Adrenal gland (tissue), 12 donors: Measurements from ENCODE around the gene DOCK7. TPM values are rescaled to one million over a fixed set of nuclear protein-coding genes. Genes with fewer than 3 reads are reported as not detected.

Experiments used
- DNase-seq, 7 donors: peaks; one replicate each; pipeline ENCODE4 v3.0.0-alpha.2; 2019 to 2020
- H3K27ac ChIP-seq, 5 donors: fragments of 200-600 bp; sonication (generic) in 4 of 5; 1 replicate in 3 of 5; 2 replicates in 2 of 5; pipeline versions ENCODE4 v1.5.1 to v1.8.0; 2016 to 2020; ENCODE audit warnings: mild to moderate bottlenecking in 1 of 5
- H3K27me3 ChIP-seq: fragments of 200-600 bp; 2 replicates; pipeline ENCODE4 v1.8.0; 2021
- H3K36me3 ChIP-seq, 2 donors: fragments of 200-600 bp; replicated peaks in 1 of 2; 1 replicate in 1 of 2; 2 replicates in 1 of 2; pipeline versions ENCODE4 v1.5.1 to v1.8.0; 2018 to 2022
- H3K4me1 ChIP-seq, 2 donors: fragments of 200-600 bp; replicated peaks in 1 of 2; 1 replicate in 1 of 2; 2 replicates in 1 of 2; pipeline versions ENCODE4 v1.5.1 to v1.8.0; 2018 to 2021
- H3K4me3 ChIP-seq, 4 donors: fragments of 200-600 bp; sonication (generic) in 3 of 4; one replicate each; pipeline ENCODE4 v1.5.1; 2016 to 2018
- H3K9me3 ChIP-seq, 3 donors: fragments of 200-600 bp; sonication (generic) in 1 of 3; replicated peaks in 1 of 3; 1 replicate in 2 of 3; 2 replicates in 1 of 3; pipeline versions ENCODE4 v1.5.1 to v1.8.0; 2016 to 2021
- CTCF ChIP-seq, 6 experiments: fragments of 450-650 bp in 4 of 6; fragments of 200-600 bp in 2 of 6; sonication (generic) in 1 of 6; IDR thresholded peaks; 1 replicate in 5 of 6; 2 replicates in 1 of 6; pipeline versions ENCODE4 v1.5.1 to v1.8.0; 2016 to 2021; ENCODE audit warnings: antibody characterized with exemption in 6 of 6, mild to moderate bottlenecking in 2 of 6, moderate library complexity in 1 of 6
- POLR2A ChIP-seq, 2 donors: fragments of 450-650 bp; IDR thresholded peaks; one replicate each; pipeline ENCODE4 v1.6.1; 2017; ENCODE audit warnings: antibody characterized with exemption in 2 of 2, mild to moderate bottlenecking in 2 of 2, moderate library complexity in 1 of 2
- WGBS, 4 donors: extraction: QIAGEN DNeasy Blood & Tissue Kit in 2 of 4; methylation state at CpG; one replicate each; pipeline versions ENCODE4 v1.1.5 to v1.1.7; 2013 to 2017; 5-methylcytosine and 5-hydroxymethylcytosine counted together
- intact Hi-C, 2 donors: fragments of 100-400 bp; cut with DNase I; formaldehyde crosslinking; loops; one replicate each; pipeline versions ENCODE4 v1.14.1 to v1.15.0; 2022 to 2023
- polyA plus RNA-seq, 3 donors: library from polyadenylated mRNA; stranded (reverse); fragments of 200-250 nt in 2 of 3; fragments of 350-450 nt in 1 of 3; fragmentation: Illumina TruSeq in 1 of 3; extraction: RNeasy Lipid Tissue Mini Kit (QIAGEN cat#74804) in 1 of 3; gene quantifications; one replicate each; pipeline ENCODE4 v1.2.3, GENCODE V29; 2013 to 2014
- total RNA-seq, 9 donors: library from RNA; depleted of rRNA in 4 of 9; stranded (reverse); fragments of >200 nt in 4 of 9; fragments of 120-200 nt in 1 of 9; fragmentation: NEBNext Ultra II Directional in 1 of 9; extraction: Animal tissue kit (Norgen Biotek cat#: 25700) in 1 of 9; gene quantifications; one replicate each; pipeline versions ENCODE4 v1.1.0 to v1.2.4, GENCODE V29; 2013 to 2023
- donor health status: healthy with polysubstance abuse.
- donor health status: Bipolar disorder and iron deficiency.
- donor health status: DM: yes; HTN: yes; CAD: no.
- donor health status: DM: no; HTN: no; CAD: no.
- donor health status: DM: no; HTN: no; CAD: no.
- donor health status: DM: yes; HTN: yes; CAD: no.

DOCK7 gene
- total and polyA plus RNA-seq, 12 donors: 4.7 to 43.0 (median 22.7) TPM

GRCh38 chr1:62601457-62601856 lies 86.7 kb downstream of the DOCK7 start:
- intact Hi-C loops: no loop called here
- TF ChIP-seq POLR2A (IDR thresholded peaks at IDR 0.05) (no peak), CTCF (IDR thresholded peaks at IDR 0.05) (no peak)
- no peaks in the 10 kb centered on the region for H3K9me3 ChIP-seq
- H3K36me3 ChIP-seq: no peaks in the 10 kb centered on the region
- H3K4me3 ChIP-seq: no peak overlapping the region
- no peak overlapping the region for H3K27ac ChIP-seq
- H3K27me3 ChIP-seq: no peaks in the 10 kb centered on the region
- no peaks in the 10 kb centered on the region for H3K4me1 ChIP-seq
- no peak for DNase-seq
- 92 to 98% (median 96%) methylated on average over 2 of the region's 2 CpGs for WGBS, 4 donors

GRCh38 chr1:62599044-62599443 lies 89.1 kb downstream of the DOCK7 start:
- Histone ChIP-seq H3K27ac (no peak overlapping the region), H3K4me3 (no peak overlapping the region), H3K9me3 (no peaks in the 10 kb centered on the region), H3K4me1 (no peaks in the 10 kb centered on the region), H3K36me3 (no peaks in the 10 kb centered on the region), H3K27me3 (no peaks in the 10 kb centered on the region)
- no peak for DNase-seq
- TF ChIP-seq POLR2A (IDR thresholded peaks at IDR 0.05): no peak
- no peak for TF ChIP-seq CTCF (IDR thresholded peaks at IDR 0.05)
- intact Hi-C loops: no loop called here
- WGBS, 4 donors: 93 to 95% (median 95%) methylated on average over 5 of the region's 5 CpGs

DNA sequence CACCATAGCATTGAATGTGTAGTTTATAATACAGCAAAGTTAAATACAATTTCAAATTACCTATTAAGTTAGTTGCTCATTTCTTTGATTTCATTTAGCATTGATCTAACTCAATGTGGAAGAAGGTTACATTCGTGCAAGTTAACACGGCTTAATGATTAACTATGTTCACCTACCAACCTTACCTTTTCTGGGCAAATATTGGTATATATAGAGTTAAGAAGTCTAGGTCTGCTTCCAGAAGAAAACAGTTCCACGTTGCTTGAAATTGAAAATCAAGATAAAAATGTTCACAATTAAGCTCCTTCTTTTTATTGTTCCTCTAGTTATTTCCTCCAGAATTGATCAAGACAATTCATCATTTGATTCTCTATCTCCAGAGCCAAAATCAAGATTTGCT lies 90.9 kb downstream of the DOCK7 start, which contains the start of gene ANGPTL3:
Gene ANGPTL3, plus strand, starts transcription at position 240 of the 400 bp plus-strand sequence. Its CDS starts 47 bp downstream, at position 287.
- 91 to 93% (median 91%) methylated on average over 3 of the region's 3 CpGs for WGBS, 4 donors
- Histone ChIP-seq H3K27ac (no peak within 1 kb of the TSS), H3K4me3 (no peak within 1 kb of the TSS), H3K9me3 (no peaks in the 10 kb centered on the region), H3K27me3 (no peaks in the 10 kb centered on the region), H3K36me3 (no peaks in the 10 kb centered on the region), H3K4me1 (no peaks in the 10 kb centered on the region)
- TF ChIP-seq POLR2A (IDR thresholded peaks at IDR 0.05): no peak
- no peak for TF ChIP-seq CTCF (IDR thresholded peaks at IDR 0.05)
- DNase-seq: no peak
- intact Hi-C loops: no loop called here

DNA sequence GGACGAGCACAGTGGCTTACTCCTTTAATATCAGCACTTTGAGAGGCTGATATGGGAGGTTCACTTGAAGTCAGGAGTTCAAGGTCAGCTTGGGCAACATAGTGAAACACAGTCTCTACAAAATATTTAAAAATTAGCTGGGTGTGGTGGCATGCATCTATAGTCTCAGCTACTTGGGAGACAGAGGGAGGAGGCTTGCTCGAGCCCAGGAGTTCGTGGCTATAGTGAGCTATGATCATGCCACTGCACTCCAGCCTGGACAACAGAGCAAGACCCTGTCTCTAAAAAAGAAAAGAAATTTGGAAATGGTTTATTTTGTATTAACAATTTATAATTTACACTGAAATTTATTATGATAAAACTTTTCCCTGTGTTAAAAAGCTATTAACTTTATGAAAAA lies 92.5 kb downstream of the DOCK7 start:
- intact Hi-C loops: no loop called here
- 81 to 85% (median 84%) methylated on average over 3 of the region's 3 CpGs for WGBS, 4 donors

More for the DNA sequence above, 92.5 kb downstream of the DOCK7 start:
- H3K4me3 ChIP-seq: no peak overlapping the region
- H3K9me3 ChIP-seq: no peaks in the 10 kb centered on the region
- H3K4me1 ChIP-seq: no peaks in the 10 kb centered on the region
- DNase-seq: no peak
- TF ChIP-seq POLR2A (IDR thresholded peaks at IDR 0.05) (no peak), CTCF (IDR thresholded peaks at IDR 0.05) (no peak)
- no peaks in the 10 kb centered on the region for H3K27me3 ChIP-seq
- no peak overlapping the region for H3K27ac ChIP-seq
- H3K36me3 ChIP-seq: no peaks in the 10 kb centered on the region
